Stimulated activated CD4-positive, alpha-beta T cell treated with anti-CD3 and anti-CD28 coated beads, Interleukin-4, amount 100 ng/mL, for 1 hour (primary cell): ENCODE measurements around the gene PLP1.

ENCODE experiments used
- DNase-seq: peaks from one replicate; pipeline ENCODE4 v3.0.0-alpha.2; 2020

PLP1 gene

GRCh38 chrX:103831803-103832544, 55.3 kb downstream of the PLP1 start, which contains the start of gene RAB9B:
RAB9B (minus strand) TSS chrX:103832257; CDS start chrX:103825784, 6,473 bp downstream.
- peak; percentile 22 for DNase-seq

DNA sequence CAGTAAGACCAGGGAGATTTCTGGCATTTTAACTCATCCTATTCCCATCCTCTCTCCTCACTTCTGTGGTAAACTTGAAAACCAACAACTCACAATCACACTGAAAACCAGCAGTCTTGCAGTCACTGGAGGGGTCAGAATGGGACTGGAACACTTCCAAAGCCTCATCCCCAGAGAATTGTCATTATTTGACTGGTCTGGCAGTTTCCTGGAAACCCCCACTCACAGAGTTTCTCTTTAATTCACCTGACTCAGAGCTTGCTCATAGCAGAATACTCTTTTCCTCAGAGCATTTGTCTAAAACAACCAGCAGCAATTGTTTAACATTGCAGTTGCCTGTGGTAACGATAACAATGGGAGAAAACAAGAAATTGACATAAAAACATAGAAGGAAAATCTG, 62.8 kb downstream of the PLP1 start:
- no peak for DNase-seq
